Ecto neural progenitor cell (in vitro differentiated cells): Measurements from ENCODE around the gene KIAA0232.
"Not testable (repeated sequence)": the region's sequence is repeated elsewhere in the genome, so short reads cannot be mapped to it uniquely, and the experiment has no call there.

ENCODE experiments used
- DNase-seq: peaks from one replicate; pipeline ENCODE4 v3.0.0-alpha.2; 2018; ENCODE audit warnings: low spot score

KIAA0232 gene

DNA sequence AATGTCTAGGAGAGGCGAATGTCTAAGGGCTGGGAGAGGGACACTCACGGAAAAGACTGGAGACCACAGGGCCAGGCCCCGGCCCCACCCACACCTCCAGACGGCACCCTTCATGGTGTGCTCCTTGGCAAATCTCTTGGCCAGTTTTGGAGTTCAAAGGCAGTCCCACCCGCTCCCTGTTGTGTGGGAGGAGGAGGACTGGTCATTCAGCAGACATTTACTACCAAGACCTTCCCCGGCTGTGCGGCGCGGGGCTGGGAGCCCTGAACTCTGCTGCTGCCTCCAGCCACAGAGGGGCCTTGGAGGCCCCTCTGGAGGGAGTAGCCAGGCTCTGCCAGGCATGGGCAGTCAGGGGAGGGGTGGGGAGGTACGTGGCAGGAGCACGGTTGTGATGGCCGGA lies 118.4 kb downstream of the KIAA0232 start:
- no peak for DNase-seq

DNA sequence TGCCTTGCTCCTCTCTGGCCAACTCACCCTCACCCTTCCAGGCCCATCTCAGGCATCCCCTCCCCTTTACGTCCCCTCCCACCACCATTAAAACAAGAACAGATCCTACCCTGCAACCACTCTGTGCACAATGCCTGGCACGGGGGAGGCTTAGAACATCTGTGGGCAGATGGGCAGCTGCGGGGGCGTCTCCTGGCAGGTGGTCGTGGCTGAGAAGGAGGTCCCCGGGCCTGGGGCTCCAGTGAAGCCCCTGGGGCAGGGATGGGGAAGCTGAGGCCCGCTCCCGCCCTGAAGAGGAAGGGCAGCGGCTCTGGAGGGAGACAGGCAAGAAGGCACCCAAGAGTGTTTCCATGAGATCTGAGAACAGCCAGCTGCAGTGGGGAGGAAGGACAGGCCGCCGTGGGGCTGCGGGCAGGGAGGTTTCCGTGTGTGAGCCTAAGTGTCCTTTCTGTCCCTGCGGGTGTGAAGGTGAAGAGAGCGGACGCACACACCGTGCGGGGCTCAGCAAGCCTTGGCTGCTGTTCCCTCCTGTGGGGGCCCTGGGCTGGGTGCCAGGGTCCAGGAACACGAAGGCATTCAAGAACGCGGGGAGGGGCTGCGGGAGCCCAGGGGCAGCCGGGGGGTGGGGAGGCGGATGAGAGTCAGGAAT lies 119.3 kb downstream of the KIAA0232 start:
- DNase-seq = no peak

DNA sequence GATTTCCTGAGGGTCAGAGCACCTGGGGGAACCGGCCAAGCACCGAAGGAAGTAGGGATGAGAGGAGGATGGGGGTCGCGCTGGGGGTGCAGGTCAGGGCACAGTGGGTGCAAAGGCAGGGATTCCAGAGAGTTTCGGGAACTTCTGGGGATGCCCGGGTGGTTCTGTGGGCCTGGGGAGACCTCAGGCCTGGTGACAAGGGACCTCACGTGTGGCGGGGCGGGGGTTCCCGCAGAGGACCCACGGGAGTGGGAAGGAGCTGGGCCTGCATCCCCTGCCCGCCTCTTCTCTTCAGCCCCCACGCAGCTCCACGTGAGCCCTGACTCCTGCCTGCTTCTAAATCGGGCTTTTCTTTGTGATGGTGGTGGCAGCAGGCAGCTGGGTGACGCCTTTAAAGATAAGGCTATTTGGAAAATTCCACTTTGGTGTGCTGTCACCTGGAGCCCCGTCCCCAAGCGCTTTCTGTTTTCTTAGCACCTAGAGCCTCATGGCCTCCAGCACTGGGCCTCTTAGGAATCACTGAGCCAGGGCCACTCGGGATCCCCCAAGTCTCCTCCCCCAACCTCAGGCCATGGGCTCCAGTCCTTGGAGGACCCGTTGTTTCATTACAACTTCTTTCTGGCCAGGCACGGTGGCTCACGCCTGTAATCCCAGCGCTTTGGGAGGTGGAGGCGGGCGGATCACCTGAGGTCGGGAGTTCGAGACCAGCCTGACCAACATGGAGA lies 120.0 kb downstream of the KIAA0232 start:
- DNase-seq = no peak

DNA sequence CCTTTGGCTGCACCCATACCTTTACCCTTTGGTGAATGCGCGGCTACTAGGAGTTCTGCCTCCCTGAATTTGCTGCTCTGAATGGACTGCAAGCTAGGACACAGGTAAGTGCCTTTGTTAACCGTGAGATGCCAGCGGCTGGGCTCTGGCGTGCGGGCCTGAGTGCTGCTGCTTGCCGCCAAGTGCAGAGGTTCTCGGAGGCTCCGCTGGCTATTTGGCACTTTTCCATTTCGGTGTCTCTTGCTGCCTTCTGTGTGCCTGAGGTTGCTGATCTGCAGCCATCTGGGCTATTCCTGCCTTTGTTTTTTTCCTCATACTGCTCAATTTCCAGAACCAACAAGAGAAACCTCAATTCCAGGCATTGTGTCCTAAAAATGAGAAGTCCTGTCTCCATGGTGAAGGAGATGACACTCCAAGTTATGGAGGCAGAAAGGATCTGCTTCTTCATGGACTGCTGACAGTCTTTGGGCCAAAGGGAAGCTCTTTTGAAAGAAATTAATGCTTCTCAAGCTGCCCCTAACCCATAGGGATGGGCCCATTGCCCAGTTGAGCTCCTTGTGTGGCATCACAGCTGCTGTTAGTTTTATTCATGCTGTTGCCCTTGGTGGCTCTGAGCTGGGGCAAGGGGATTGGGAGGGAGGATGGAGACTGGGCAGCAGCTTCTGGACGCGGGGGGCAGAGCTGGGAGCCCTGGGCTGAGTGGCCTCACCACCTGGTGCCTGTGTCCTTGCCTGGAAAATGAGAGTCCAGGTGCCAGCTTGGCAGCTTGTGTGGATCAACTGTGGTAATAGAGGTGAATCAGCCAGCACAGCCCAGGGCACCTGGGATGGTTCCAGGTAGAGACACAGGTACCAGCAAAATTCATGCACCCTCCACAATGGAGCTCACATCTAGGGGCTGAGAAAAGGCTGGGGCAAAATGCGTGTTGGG lies 123.3 kb downstream of the KIAA0232 start:
- DNase-seq = no peak

DNA sequence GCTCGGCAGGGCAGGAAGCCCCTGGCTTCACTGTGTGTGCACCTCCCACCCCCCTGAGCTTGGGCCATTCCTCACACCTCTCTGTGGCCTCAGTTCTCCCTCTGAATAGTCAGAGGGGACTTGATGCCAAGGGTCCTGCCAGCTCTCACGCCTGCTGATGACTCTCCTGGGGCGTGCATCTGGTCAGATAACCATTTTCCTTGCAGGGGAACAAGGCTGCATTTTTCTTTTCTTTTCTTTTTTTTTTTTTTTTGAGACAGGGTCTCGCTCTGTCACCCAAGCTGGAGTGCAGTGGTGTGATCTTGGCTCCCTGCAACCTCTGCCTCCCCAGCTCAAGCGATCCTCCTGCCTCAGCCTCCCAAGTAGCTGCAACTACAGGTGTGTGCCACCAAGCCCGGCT lies 124.0 kb downstream of the KIAA0232 start:
- DNase-seq = not testable (repeated sequence)

DNA sequence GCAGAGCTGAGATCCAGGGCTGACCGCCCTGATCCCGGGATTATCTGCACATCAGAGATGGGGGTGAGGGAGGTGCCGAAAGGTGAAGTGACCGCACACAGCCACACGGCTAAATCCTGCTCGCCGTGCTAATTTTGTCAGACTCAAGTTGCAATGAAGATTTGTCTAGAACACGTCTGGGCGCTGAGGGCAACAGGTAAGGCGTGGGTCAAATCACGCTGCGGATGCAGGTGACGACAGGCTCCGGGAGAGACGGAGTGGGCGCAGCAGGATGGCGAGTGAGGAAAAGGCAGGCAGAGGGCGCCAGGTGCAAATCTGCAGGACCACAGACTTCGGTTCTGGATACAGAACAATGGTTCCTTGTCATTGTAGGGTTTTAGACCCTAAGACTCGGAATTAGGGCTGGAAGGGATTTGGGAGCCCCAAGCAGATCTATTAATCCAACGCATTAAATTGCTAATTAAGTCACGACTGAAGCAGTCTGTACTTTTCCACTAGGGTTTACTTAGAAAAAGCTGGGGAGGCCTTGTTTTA lies 125.2 kb downstream of the KIAA0232 start:
- peak; percentile 63 for DNase-seq

DNA sequence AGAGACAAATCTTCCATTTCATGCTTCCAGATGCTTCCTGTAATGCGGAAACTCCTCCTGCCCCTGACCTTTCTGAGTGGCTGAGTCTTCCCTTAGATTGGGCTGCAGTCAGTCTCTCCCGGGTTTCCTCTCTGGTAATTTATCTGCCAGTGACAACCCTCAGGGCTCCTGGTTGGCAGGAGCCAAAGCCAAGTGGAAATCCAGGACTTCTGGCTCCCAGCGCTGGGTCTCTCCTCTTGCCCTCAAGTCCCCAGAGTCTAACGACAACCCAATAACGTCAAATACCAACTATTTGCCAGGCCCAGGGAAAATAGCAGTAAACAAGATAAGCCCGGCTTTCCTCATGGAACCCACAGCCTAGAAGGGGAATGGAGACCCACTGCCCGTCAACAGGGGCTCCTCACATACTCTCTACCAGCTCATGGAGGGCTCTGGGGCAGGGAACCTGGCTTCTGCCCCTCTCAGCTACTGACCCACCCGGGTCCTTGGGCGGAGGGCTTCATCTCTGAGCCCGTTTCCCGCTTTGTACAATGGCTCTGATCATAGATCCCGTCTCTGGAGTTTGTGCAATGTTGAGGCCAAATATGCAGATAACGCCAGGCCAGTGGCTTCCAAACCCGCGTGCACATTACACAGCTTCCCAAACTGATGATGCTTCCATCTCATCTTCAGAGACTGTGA lies 126.0 kb downstream of the KIAA0232 start:
- DNase-seq = no peak

DNA sequence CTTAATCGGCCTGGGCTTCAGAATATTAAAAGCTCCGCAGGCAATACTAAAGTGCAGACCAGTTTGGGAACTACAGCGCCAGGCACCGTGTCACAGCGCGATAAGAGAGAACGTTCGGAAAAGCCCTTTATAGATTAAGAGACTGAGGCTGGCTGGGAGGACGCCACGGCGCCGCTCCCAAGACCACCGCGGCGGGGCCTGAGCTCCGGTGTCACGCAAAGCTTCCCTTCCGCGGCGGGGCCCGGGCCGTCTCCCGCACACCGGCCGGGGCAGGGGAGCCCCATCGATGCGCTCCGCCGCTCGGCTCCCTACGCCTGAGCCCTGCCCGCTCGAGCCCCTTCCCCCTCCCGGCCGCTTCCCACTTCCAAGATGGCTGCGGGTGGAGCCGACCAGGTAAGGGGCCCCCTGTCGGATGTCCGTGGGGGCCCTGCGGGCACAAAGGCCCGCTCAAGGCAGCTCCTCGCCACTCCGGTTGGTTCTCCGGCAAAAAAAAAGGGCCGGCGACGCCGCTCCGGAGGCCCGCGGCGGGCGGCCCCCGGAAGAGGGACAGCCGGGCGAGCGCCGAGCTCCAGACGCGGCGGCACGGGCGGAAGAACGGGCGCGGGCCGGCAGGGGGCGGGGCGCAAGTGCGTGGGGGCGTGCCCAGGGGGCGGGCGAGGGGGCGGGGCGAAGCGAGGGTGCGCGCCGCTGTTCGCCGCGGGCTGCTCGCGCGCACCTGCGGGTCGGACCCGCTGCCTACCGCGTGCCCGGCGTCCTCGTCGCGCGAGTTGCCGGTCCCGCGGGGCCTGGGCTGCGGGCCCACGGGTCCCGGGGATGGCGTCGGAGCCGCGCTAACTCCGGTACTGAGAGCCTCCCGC lies 126.8 kb downstream of the KIAA0232 start, which contains the start of gene TBC1D14:
TBC1D14 (plus strand) TSS at position 714 of the 857 bp plus-strand sequence. CDS start 13,564 bp downstream, outside the sequence.
- peak; percentile 93 for DNase-seq

DNA sequence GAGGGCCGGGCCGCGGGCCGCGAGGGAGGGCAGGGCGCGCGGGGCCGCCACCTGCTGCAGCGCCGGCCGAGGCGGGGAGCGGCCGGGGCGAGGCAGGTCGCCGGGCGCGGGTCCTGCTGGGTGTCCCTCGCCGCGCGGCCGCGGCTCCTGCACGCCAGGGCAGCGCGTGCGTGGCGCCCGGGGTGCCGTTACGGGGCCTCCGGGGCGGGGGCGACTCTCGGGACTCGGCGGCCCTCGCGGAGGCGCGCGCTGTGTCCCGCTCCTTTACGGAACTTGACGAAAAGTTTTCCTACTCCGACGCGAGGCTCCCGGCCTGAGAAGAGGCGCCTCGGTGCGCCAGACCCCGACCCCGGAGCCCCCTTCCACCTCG lies 127.4 kb downstream of the KIAA0232 start:
- no peak for DNase-seq

DNA sequence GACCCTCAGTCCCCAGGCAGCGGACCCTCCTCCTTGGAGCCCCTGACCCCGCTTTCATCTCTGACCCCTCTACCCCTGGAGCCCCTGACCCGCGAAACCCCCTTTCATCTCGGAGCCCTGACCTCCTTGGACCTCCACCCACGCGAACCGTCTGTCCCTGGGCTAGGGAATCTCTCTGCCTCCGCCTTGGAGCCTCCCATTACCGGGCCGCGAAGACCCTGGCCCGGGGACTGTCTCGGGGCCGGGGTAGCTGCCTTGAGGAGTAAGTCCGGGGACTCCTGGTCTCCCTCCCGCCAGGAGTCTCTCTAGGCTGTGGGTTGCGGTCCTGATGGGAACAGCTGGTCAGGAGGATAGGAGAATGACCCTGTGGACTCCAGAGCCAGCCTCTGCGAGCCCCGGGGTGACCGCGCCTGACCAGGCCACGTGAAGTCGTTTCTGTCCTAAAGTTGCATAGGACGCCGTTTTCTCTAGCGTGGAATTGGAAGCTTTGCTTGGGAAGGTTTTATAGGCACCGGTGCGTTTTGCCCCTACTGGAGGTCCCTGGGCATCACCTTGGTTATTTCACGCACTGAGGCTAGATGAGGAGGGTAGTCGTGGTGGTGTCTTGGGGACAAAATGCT lies 127.9 kb downstream of the KIAA0232 start:
- DNase-seq = peak; percentile 68

DNA sequence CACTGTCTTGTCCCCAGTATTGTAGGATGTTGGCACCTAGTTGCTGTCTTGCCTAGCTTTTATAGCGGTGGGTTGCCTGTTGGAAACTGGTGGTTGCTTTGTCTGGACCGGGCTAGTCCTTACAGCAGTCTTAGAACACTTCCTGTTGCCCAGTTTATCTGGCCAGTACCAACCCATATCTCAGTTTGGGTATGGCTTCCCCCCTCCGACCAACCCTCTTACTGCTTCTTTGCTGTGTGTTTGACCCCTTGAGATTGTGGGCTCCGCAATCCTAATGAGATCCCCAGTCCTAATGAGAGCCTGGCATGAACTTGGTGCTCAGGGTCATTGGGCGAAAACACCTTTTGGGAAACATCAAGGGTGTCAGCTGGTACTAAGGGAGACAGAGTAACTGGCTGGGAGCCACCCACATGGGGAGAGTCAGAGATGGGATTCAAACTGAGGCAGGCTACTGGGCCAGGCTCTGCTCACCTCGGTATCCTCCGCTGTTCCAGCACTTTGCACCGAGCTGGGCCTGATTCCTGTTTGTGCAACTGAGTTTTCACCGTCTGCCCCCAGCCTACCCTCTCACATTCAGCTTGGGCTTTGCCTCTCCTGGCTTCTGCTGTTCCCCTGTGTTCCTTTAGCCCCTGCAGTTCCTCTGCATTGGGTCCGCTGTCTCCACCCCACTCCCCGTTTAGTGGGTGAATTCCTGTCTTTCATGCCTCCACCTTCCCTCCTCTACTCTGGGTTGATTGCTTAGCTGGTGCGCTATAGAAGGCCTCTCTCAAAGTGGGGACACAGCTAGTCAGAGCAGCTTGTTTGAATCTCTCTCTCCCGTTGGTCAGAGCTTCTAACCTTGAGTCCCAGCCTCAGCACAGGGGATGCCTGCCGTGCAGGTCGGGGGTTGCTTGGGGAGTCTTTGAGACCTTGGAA lies 128.7 kb downstream of the KIAA0232 start:
- DNase-seq = no peak

DNA sequence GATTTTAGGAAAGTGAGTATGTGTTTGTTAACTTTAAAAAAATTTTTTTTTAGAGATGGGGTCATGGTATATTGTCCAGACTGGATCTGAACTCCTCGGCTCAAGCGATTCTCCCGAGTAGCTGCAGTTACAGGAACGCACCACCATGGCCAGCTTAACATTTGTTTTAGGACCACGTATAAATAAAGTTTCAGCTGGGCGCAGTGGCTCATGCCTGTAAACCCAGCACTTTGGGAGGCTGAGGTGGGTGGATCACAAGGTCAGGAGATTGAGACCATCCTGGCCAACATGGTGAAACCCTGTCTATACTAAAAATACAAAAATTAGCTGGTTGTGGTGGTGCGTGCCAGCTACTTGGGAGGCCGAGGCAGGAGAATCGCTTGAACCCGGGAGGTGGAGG lies 129.4 kb downstream of the KIAA0232 start:
- DNase-seq = not testable (repeated sequence)

DNA sequence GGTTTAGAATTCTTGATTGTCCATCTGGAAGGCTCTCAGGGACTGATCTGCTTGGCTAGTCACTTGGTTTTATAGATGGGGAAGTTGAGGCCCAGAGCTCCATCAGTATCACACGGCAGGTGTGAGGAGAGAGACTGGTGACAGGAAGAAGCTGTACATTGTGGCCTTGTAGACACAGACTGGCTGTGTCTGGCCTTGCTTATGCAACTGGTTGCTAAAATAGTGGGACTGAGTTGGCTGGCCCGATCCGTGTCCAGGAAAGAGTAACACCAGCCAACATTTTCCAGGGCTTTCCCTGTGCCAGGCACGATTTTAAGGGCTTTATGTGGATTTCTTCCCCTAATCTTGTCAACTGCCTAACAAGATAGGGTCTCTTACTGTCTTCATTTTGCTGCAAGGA lies 129.9 kb downstream of the KIAA0232 start:
- DNase-seq = no peak

DNA sequence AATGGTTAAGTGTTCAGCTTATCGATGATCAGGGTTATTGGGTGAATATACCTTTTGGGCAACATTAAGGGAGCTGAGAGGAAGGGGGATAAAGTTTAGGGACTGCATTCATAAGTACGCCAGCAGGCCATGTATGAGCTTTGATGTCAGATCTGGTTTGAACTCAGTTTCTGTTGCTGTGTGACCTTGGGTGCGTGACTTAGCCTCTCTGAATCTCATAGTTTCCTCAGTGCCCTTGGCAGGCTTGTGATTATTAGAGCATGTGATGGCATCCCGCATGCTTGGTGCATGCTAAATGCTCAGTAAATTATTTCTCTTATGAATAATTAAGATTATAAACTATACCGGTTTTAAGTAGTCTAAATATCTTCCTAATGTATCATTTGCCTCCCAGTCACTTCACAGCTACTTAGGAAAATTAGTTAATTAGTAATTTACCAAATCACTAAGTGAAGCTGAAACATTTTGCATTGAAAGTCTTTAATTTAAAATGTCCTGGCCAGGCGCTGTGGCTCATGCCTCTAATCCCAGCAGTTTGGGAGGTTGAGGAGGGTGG lies 130.9 kb downstream of the KIAA0232 start:
- no peak for DNase-seq

DNA sequence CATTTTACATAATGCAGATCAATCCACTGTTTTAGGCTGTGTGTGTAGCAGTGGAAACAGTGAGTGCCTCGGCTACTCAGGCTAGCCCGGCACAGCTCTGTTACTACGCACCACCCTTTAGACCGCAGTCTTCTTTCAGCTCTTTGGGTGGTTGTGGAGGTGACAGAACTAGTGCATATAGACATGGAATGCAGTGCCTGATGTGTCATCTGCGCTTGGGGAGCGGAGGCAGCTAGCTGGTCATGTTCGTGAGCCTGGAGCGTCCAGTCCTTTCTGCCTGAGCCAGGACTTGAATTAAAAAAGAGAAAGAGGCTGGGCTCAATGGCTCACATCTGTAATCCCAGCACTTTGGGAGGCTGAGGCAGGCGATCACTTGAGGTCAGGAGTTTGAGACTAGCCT lies 131.9 kb downstream of the KIAA0232 start:
- no peak for DNase-seq

DNA sequence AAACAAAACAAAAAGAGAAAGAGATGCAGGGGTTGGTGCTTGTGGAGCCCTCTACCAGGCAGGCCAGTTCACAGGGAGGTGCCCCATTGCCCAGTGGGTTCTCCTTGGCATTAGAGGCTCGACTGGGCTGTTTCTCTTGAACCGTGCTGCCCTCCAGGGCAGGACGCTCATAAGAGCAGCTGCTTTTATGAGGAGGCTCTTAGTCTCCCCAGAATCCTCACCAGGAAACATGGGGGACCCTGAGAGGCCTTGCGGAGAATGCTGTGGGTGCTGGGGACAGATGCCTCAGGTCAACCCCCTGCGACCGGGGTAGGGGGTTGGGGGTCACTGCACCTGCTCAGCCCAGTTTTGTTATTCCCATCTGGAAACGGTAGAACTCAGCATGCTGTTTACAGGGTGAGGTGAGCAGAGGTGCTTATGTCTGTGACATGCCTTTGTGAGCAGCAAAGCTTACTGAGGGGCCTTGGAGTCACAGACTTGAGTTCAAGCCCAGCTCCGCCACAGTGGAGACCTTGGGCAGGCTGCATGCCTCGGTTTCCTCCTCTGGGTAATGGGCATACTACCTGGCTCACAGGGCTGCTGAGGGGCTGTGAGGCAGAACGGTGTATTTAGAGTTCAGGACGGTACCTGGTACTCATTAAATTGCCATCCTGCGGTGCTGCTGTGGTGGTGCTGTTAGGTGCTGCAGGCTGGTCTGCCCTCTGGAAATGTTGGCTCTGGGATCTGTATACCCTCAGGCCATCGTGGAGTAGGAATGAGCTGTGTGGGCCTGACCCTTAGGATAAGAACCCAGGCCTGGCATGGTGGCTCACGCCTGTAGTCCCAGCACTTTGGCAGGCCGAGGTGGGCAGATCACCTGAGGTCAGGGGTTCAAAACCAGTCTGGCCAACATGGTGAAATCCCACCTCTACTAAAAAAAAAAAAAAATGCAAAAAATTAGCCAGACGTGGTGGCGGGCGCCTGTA lies 132.8 kb downstream of the KIAA0232 start:
- DNase-seq = no peak

DNA sequence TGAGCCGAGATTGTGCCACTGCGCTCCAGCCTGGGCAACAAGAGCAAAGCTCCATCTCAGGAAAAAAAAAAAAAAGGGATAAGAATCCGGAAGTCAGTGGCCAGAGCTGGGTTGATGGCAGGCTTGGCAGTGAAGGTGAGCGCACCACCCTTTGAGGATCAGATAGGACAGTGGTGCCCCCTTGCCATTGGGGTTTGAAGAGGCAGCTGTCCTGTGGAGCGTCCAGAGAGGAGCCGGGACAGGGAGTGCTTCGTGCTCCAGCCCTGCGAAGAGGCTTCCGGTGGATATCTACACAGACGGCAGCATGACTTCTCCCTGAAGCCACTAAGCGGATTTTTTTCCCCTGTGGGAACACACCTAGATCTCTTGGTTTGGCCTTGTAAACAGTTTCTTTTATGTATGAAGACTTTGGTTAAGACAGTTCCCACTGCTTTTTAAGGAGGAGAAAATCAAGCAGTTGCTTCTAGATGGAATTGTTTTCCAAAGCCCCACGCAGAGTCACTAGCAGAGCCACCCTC lies 133.6 kb downstream of the KIAA0232 start:
- no peak for DNase-seq
